Activated T-cell treated with anti-CD3 and anti-CD28 coated beads, Interleukin-2, amount 50 U/mL, for 24 hours (primary cell): ENCODE results near the gene FOXP4.
A peak's percentile ranks its signal among the peaks of the same experiment; 100 is the strongest.

ENCODE experiments used
- DNase-seq: peaks from one replicate; pipeline ENCODE4 v3.0.0-alpha.2; 2020
- H3K27ac Mint-ChIP-seq: 2 replicates; pipeline ENCODE4 v1.8.0; 2020; ENCODE audit warnings: mild to moderate bottlenecking, mixed read lengths
- H3K27me3 Mint-ChIP-seq: 2 replicates; pipeline ENCODE4 v1.8.0; 2020; ENCODE audit warnings: mixed read lengths
- H3K36me3 Mint-ChIP-seq: 2 replicates; pipeline ENCODE4 v1.8.0; 2020; ENCODE audit warnings: low read depth, mixed read lengths
- H3K4me1 Mint-ChIP-seq: 2 replicates; pipeline ENCODE4 v1.8.0; 2020; ENCODE audit warnings: low read depth, mixed read lengths
- H3K4me3 Mint-ChIP-seq: 2 replicates; pipeline ENCODE4 v1.8.0; 2020; ENCODE audit warnings: mild to moderate bottlenecking, moderate library complexity, mixed read lengths
- H3K9me3 Mint-ChIP-seq: 2 replicates; pipeline ENCODE4 v1.8.0; 2020; ENCODE audit warnings: mixed read lengths

The FOXP4 gene

DNA sequence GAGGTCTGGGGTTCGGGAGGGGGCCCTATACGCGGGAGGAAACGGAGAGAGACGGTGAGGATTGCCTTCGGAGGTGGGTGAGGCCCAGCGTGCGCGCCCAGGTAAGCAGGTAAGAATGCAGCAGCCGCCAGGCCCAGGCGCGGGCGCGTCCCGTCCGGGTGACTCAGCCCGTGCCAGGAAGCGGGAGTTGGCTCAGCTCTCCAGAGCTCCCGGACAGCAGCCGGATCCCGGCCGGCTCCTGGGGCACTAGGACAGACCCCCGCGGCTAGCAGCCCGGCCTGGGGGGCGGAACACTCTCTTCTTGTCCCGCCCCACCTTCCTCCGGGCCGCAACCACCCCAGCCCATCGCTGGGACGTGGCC is 90.6 kb downstream of the FOXP4 start:
- Mint-ChIP-seq H3K9me3 (no peaks in the 10 kb centered on the region), H3K4me1 (peaks cover 11% of the 10 kb centered on the region), H3K27ac (no peak overlapping the region), H3K27me3 (peaks cover 72% of the 10 kb centered on the region), H3K4me3 (no peak overlapping the region), H3K36me3 (no peaks in the 10 kb centered on the region)
- no peak for DNase-seq

DNA sequence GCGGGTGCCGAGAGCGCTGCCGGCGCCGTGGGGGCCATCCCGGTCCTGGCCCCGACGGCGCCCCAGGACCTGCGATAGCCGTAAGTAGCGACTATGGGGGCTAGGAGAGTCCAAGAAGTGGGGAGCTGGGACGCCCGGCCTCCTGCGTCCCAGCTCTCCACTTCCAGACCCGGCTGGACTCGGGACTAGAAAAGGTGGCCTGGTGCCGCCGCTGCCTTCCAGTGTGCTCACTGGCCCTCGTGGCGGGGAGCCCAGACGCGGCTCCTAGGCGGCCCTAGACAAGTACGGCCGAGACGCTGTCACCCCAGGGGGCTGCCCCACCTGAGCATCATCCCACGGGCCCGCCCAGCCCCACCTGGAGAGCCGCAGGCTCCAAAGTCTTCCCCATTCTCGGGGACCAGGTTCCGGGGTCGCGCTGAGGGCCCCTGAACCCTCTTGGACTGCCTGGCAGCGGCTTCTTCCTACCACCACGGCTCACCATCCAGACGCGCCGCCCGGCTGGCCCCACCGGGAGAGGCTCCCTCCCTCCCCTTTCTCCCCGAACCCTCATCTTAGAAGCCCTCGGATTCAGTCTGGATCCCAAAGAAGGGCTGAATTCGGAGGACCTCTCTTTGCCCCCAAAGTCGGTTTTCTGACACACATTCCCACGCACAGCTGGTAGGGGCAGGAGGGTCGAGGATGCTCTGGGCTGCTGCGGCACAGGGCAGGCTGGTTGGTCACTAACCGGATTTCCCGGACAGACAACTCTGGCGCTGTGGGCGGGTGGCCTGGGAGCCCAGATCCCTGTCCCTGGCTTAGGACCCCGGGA is 91.2 kb downstream of the FOXP4 start:
- DNase-seq: no peak

DNA sequence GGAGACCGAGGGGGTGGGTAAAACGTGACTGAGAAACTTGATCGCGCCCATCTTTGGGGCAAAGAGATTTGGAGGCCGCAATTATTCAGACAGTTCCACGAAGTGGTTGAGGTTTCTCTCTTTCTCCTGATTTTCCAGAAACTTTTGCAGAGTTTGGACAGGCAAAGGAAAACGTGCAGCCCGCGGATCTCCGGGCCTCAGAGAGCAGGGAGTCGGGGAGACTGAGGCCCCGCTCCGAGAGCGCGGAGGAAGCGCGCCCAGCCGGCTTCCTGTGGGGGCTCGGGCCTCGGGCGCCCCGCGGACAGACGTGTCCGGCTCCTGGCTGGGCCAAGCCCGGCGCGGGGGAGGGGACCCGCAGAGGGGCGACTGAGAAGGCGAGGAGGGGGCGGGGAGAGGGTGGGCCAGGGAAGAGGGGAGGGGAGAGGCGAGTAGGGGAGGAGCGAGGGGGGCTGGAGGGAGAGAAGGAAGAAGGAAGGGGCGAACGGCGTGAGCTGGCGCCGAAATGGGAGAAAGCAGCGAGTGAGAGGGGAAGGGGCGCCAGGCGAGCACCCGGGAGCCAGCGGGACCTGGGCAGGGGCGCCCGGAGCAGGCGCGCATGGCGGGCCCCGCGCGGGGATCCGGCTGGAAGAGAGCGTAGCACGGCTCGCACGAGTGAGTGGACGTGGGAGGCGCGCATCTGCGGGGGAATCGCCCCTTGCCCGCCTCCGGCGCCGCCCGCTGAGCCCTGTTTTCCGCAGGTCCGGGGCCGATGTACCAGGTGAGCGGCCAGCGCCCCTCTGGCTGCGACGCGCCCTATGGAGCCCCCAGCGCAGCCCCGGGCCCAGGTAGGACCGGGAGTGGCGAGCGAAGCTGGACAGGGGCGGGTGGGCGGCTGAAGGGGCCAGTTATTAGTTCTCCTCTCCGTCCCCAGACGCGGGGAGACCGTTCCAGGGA is 92.1 kb downstream of the FOXP4 start, which contains the start of gene MDFI:
Gene MDFI, plus strand, starts transcription at position 467 of the 933 bp plus-strand sequence. Its CDS starts 282 bp downstream, at position 749.
- H3K36me3 Mint-ChIP-seq: no peaks in the 10 kb centered on the region
- H3K4me3 Mint-ChIP-seq: peak within 1 kb of the TSS; percentile 64
- H3K4me1 Mint-ChIP-seq: peaks cover 11% of the 10 kb centered on the region
- H3K27ac Mint-ChIP-seq: no peak within 1 kb of the TSS
- H3K27me3 Mint-ChIP-seq: peaks cover 78% of the 10 kb centered on the region
- no peak for DNase-seq
- no peaks in the 10 kb centered on the region for H3K9me3 Mint-ChIP-seq

More for the DNA sequence above, 91.2 kb downstream of the FOXP4 start:
- no peaks in the 10 kb centered on the region for H3K9me3 Mint-ChIP-seq
- H3K27ac Mint-ChIP-seq: no peak overlapping the region
- H3K4me3 Mint-ChIP-seq: peak overlapping the region; percentile 64
- no peaks in the 10 kb centered on the region for H3K36me3 Mint-ChIP-seq
- peaks cover 72% of the 10 kb centered on the region for H3K27me3 Mint-ChIP-seq
- H3K4me1 Mint-ChIP-seq: peaks cover 11% of the 10 kb centered on the region

DNA sequence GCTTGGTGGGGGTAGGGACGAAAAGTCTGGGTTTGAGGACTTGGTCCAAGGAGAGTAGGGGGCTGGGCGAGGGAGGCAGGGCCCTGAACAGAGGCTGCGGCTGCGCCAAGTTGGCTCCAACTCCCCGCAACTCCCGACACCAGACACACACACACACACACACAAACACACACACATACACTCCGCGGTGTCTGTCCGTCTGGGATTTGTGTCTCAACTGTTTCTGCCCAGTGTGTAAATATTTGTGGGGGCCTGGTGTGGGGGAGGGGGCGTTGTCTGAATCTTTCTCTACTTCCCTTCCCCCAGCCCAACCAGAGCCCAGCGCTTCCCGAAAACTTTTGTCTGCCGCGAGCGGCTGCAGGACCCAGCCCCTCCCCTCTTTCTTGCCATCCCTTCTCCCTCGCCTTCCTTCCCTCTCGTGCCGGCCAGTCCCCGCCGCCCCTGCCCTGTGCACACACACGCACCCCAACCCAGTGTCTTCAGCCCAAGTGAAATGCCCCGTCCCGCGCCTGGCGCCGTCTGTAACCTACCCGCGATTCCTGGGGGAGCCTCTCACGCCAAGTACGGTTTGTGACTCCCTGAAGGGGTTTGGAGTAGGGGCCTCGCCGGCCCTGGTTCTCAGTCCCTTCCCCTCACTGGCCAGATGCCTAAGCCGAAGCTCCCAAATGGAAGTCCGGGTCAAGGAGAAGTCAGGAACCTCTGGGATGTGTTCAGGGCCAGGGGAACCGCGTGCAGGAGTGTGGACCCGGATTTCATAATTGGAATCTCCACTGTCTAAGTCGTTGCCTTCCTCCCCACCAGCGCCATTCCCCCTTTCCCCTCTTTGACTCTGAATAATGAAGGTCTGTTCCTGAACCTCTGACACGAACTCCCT is 93.0 kb downstream of the FOXP4 start:
- Mint-ChIP-seq H3K27me3 (peaks cover 77% of the 10 kb centered on the region), H3K9me3 (no peaks in the 10 kb centered on the region), H3K36me3 (no peaks in the 10 kb centered on the region), H3K27ac (no peak overlapping the region), H3K4me3 (peak overlapping the region; percentile 43), H3K4me1 (peaks cover 11% of the 10 kb centered on the region)
- no peak for DNase-seq

DNA sequence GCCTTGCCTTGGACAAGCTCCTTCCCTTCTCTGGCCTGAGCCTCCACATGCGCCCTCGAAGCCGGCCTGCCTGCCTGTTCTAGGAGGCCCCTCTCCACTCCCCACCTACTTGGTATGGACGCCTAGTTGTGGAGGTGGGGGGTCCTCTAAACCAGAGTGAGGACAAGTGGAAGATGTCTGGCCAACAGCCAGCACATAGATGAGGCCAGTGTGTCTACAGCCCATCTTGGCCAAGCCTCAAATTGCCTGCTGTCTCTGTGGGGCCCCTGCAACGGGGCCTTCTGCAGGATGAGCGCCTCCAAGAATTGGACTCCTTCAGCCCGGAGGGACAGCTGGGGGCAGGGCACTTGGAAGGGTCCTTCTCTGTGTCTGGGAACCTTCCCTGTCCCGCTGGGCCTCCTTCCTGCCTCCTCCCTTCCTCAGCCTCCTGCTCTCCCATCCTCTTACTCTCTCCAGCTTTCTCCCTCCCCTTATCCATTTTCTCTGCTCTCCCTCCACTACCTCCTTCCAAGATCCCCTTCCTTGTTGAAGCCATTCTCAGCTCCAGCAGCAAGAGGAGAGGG is 93.7 kb downstream of the FOXP4 start:
- Mint-ChIP-seq H3K27ac (no peak overlapping the region), H3K4me1 (peaks cover 11% of the 10 kb centered on the region), H3K36me3 (no peaks in the 10 kb centered on the region), H3K4me3 (no peak overlapping the region), H3K9me3 (no peaks in the 10 kb centered on the region), H3K27me3 (peaks cover 70% of the 10 kb centered on the region)
- no peak for DNase-seq

DNA sequence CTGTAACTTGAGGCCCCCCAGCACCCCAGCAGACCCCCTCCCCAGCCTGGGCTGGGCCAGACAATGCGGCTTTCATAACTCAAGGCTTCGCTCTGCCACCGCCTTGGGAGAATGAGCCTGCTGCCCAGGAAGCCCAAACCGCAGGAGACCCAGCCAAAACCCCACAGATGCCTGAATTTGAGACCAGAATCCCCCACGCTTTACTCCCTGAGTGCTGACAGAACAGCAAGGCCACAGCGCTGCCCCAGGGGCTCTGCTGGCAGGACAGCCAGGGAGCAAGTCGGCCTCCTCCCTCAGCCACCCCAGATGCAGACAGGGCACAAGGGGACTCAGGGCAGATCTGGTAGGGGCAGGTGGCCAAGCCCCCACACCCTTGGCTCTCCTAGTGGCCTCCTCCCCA is 94.2 kb downstream of the FOXP4 start:
- no peaks in the 10 kb centered on the region for H3K36me3 Mint-ChIP-seq
- no peak overlapping the region for H3K27ac Mint-ChIP-seq
- no peak overlapping the region for H3K4me3 Mint-ChIP-seq
- H3K4me1 Mint-ChIP-seq: peaks cover 11% of the 10 kb centered on the region
- peaks cover 67% of the 10 kb centered on the region for H3K27me3 Mint-ChIP-seq
- no peak for DNase-seq
- no peaks in the 10 kb centered on the region for H3K9me3 Mint-ChIP-seq

DNA sequence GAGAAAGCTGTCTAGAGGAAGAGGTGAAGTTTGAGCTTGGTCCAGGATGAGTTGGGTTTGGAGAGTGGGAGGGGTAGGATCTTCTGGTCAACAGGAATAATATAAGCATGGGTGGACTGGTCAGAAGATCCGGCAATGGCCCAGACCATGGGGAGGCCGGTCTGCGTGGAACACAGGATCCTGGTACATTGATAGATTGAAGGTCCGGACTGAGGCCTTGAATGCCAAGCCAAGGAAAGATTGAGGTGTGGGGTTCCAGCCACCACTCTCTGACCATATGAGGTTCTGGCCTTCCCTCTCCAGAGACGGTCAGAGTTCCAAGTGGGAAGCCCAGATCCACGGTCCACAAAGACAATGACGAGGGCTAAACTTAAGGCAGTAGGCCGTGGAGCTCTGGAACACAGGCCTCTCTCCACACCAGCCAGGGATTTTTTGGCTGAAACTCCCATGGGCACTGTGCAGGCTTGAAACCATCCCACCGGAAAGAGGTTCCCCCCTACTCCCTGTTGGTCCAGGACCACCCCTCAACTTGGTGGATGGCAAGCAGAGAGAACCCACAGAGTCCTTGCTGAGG is 95.3 kb downstream of the FOXP4 start:
- H3K36me3 Mint-ChIP-seq: no peaks in the 10 kb centered on the region

DNA sequence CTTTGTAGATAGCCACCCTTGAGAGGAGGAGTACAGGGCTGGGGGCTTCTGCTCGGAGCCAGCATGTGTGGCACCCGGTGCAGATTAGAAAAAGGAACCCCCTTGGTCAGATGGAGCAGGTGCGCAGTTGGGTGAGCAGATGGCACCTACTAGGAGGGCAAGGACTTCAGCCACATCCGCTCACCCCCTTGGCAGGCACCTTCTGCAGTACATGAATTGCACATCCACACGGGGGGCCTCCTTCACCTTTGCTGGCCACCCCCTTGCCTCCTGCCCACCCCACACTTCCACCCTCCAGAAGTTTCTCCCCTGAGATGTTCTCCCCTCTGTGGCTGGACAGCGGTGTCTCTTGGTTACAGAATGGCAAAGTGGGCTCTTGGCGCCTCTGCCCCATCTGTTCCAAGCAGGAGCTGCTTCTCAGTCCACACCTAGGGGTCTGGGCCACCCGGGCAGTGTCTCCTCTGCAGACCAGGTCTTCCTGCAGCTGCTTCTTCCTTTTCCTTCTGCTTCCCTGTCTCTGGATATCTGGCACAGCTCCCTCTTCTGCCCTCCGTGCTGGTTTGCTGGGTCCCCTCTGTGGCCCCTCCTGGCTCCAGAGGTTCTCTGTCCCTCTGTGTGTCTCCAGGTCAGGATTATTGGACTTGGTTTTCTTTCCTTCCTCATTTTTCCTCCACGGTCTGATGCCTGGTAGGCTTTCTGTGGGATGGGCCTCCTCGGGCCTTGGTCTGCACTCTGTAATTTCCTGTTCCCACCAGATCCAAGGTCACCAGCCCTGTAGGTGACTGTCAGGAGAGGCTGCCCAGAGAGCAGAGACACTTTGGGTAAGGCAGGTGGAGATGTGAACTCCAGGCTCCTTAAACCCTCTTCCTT is 96.1 kb downstream of the FOXP4 start:
- peaks cover 54% of the 10 kb centered on the region for H3K27me3 Mint-ChIP-seq

More for the DNA sequence above, 95.3 kb downstream of the FOXP4 start:
- no peaks in the 10 kb centered on the region for H3K9me3 Mint-ChIP-seq
- peaks cover 59% of the 10 kb centered on the region for H3K27me3 Mint-ChIP-seq
- DNase-seq: no peak
- peaks cover 11% of the 10 kb centered on the region for H3K4me1 Mint-ChIP-seq
- no peak overlapping the region for H3K27ac Mint-ChIP-seq
- no peak overlapping the region for H3K4me3 Mint-ChIP-seq

DNA sequence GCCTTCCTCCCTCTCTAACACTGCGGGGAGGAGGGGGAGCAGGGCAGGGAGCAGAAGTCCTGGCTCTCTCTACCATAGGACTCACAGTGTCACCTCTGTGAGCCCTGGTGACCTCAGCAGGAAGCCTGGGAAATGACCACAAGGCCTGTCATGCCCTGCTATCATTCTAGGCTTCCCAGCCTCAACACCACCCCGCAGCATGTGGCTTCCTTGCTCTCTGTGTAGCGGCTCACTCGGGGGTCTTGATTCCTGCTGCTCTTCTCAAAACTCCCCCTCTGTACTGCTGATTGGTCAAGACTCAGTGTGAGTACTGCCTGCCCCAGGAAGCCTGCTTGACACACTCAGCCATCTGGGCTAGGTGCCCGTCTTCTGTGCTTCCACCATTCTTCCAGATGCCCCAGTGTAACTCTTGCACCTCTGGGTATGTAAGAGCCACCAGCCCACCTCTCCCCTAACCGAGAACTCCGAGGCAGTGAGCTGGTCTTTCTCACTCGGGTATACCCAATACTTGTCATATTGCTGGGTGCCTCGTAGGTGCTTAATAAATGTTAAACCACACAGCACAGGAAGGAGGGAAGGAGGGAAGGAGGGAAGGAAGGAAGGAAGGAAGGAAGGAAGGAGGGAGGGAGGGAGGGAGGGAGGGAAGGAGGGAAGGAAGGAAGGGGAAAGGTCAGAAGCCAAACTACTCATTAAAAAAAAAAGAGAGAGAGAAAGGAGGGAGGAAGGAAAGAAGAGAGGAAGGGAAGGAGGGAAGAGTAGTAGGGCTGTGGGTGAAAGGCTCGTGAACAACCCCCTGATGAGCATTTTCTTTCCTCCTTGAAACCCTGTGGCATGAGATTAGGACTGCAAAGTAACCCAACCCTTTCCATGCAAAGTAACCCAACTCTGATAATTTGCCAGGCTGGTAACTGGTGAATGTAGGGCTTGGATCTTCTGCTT is 97.0 kb downstream of the FOXP4 start:
- H3K27me3 Mint-ChIP-seq: peaks cover 46% of the 10 kb centered on the region
- no peaks in the 10 kb centered on the region for H3K36me3 Mint-ChIP-seq
- no peaks in the 10 kb centered on the region for H3K9me3 Mint-ChIP-seq
- H3K27ac Mint-ChIP-seq: no peak overlapping the region
- no peak overlapping the region for H3K4me3 Mint-ChIP-seq
- H3K4me1 Mint-ChIP-seq: peaks cover 4% of the 10 kb centered on the region
- DNase-seq: no peak

More for the DNA sequence above, 96.1 kb downstream of the FOXP4 start:
- H3K4me3 Mint-ChIP-seq: no peak overlapping the region
- H3K27ac Mint-ChIP-seq: no peak overlapping the region
- DNase-seq: no peak
- no peaks in the 10 kb centered on the region for H3K9me3 Mint-ChIP-seq
- H3K36me3 Mint-ChIP-seq: no peaks in the 10 kb centered on the region
- H3K4me1 Mint-ChIP-seq: peaks cover 9% of the 10 kb centered on the region

DNA sequence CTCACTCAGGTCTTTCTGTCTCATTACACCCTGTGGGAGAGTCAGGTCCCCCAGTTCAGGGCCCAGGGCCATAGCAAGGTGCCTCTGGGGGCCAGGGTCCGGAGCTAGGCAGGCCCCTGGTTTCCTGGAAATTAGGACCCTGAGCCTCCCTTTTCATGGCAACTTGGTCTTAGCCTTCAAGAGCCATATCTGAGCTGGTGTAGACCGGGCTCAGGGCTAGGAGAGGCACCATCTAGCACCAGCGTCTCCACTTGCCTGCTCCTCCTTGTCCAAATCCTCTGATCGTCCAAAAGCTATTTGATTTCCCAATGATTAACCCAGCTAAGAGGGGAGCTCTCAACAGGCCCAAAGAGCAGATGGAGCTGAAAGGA is 97.7 kb downstream of the FOXP4 start:
- peaks cover 2% of the 10 kb centered on the region for H3K4me1 Mint-ChIP-seq
- H3K9me3 Mint-ChIP-seq: no peaks in the 10 kb centered on the region
- H3K36me3 Mint-ChIP-seq: no peaks in the 10 kb centered on the region
- no peak overlapping the region for H3K27ac Mint-ChIP-seq
- no peak overlapping the region for H3K4me3 Mint-ChIP-seq
- peaks cover 40% of the 10 kb centered on the region for H3K27me3 Mint-ChIP-seq
- DNase-seq: no peak

DNA sequence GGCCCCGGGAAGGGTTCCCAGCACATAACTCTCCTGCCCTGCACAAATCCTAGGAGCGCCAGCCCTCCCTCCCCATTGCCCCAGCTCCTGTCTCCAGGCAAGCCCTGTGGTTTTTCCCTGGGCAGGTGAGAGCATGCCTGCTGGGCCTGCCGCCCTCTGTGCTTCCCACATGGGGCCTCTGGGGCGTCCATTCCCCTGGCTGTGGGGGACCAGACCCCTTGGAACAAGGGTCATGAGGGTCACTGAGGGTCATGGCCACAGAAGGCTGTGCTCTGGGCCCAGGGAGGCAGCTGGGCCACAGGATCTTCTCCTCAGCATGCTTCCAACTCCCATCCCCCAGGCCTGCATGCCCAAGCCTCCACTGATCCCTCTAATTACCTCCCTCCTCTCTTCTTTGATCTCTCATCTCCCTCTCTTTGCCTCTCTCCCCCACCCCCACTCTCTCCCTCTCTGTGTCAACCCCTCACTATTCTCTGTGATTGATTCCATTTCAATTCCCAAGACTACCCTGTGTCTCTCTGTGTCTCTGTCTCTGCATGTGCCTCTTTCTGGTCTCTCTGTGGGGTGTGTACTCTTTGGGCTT is 98.2 kb downstream of the FOXP4 start:
- H3K4me3 Mint-ChIP-seq: no peak overlapping the region
- H3K27ac Mint-ChIP-seq: no peak overlapping the region

More for the DNA sequence above, 98.2 kb downstream of the FOXP4 start:
- Mint-ChIP-seq H3K27me3 (peaks cover 35% of the 10 kb centered on the region), H3K9me3 (no peaks in the 10 kb centered on the region), H3K36me3 (no peaks in the 10 kb centered on the region), H3K4me1 (no peaks in the 10 kb centered on the region)
- DNase-seq: no peak
